Tibial artery (tissue), 4 donors: ENCODE data around the gene NEDD4L.

Experiments
- DNase-seq, 2 donors: peaks; one replicate each; pipeline ENCODE4 v3.0.0-alpha.2; 2019
- H3K27ac ChIP-seq, 2 donors: fragments of 200-600 bp; sonication (generic) in 1 of 2; 1 replicate in 1 of 2; 2 replicates in 1 of 2; pipeline ENCODE4 v1.5.1; 2018 to 2019; ENCODE audit warnings: mild to moderate bottlenecking in 1 of 2
- H3K27me3 ChIP-seq, 2 donors: fragments of 200-600 bp; sonication (generic) in 1 of 2; one replicate each; pipeline versions ENCODE4 v1.5.1 to v1.6.0; 2016 to 2019
- H3K36me3 ChIP-seq, 3 donors: fragments of 200-600 bp; sonication (generic) in 2 of 3; one replicate each; pipeline ENCODE4 v1.5.1; 2016 to 2019; ENCODE audit warnings: mild to moderate bottlenecking in 2 of 3
- H3K4me1 ChIP-seq, 4 donors: fragments of 200-600 bp; sonication (generic) in 2 of 4; 1 replicate in 3 of 4; 2 replicates in 1 of 4; pipeline ENCODE4 v1.5.1; 2016 to 2019
- H3K4me3 ChIP-seq, 2 donors: fragments of 200-600 bp; sonication (generic) in 1 of 2; 1 replicate in 1 of 2; 2 replicates in 1 of 2; pipeline ENCODE4 v1.5.1; 2018 to 2019; ENCODE audit warnings: mild to moderate bottlenecking in 2 of 2
- H3K9me3 ChIP-seq, 3 donors: fragments of 200-600 bp; sonication (generic) in 1 of 3; one replicate each; pipeline ENCODE4 v1.5.1; 2016 to 2019
- CTCF ChIP-seq, 2 experiments: fragments of 200-600 bp in 1 of 2; fragments of 450-650 bp in 1 of 2; IDR thresholded peaks; one replicate each; pipeline ENCODE4 v1.5.1; 2017 to 2019; ENCODE audit warnings: antibody characterized with exemption in 2 of 2, mild to moderate bottlenecking in 1 of 2, moderate library complexity in 1 of 2
- intact Hi-C: fragments of 100-400 bp; cut with DNase I; formaldehyde crosslinking; loops from one replicate; pipeline ENCODE4 v1.15.0; 2023; ENCODE audit warnings: low total_unique reads

The NEDD4L gene

GRCh38 chr18:58195278-58195765 is 151.3 kb downstream of the NEDD4L start:
- Histone ChIP-seq H3K27ac (no peak overlapping the region), H3K4me1 (peaks cover 0 to 7% (median 1%) of the 10 kb centered on the region in 4 donors)
- DNase-seq, result no peak

GRCh38 chr18:58196164-58196563 is 152.1 kb downstream of the NEDD4L start:
- DNase-seq, result no peak
- Histone ChIP-seq H3K9me3 (no peaks in the 10 kb centered on the region), H3K4me1 (peaks cover 0 to 7% (median 1%) of the 10 kb centered on the region in 4 donors), H3K27ac (no peak overlapping the region), H3K36me3 (no peaks in the 10 kb centered on the region), H3K4me3 (no peak overlapping the region), H3K27me3 (peaks cover 0 to 5% of the 10 kb centered on the region in 2 donors)
- TF ChIP-seq CTCF (IDR thresholded peaks at IDR 0.05), result no peak
- intact Hi-C loops, result no loop called here

More at GRCh38 chr18:58195278-58195765, 151.3 kb downstream of the NEDD4L start:
- H3K9me3 ChIP-seq, result no peaks in the 10 kb centered on the region
- intact Hi-C loops, result no loop called here
- H3K36me3 ChIP-seq, result no peaks in the 10 kb centered on the region
- peaks cover 0 to 5% of the 10 kb centered on the region in 2 donors for H3K27me3 ChIP-seq
- peak overlapping the region; percentile 9 to 14 for H3K4me3 ChIP-seq
- no peak for TF ChIP-seq CTCF (IDR thresholded peaks at IDR 0.05)

- Histone ChIP-seq H3K4me3 (no peak overlapping the region), H3K27ac (no peak overlapping the region), H3K9me3 (no peaks in the 10 kb centered on the region), H3K27me3 (peaks cover 0 to 5% of the 10 kb centered on the region in 2 donors), H3K4me1 (peaks cover 0 to 7% (median 1%) of the 10 kb centered on the region in 4 donors), H3K36me3 (no peaks in the 10 kb centered on the region)
- DNase-seq, result no peak
- intact Hi-C loops, result no loop called here
- TF ChIP-seq CTCF (IDR thresholded peaks at IDR 0.05), result no peak
Observed at GRCh38 chr18:58196881-58197872, 153.2 kb downstream of the NEDD4L start.

GRCh38 chr18:58201268-58201667 is 157.2 kb downstream of the NEDD4L start:
- Histone ChIP-seq H3K27me3 (no peaks in the 10 kb centered on the region), H3K4me1 (no peaks in the 10 kb centered on the region), H3K27ac (no peak overlapping the region), H3K9me3 (no peaks in the 10 kb centered on the region), H3K36me3 (no peaks in the 10 kb centered on the region), H3K4me3 (no peak overlapping the region)
- no peak for DNase-seq
- no peak for TF ChIP-seq CTCF (IDR thresholded peaks at IDR 0.05)
- intact Hi-C loops, result no loop called here

- Histone ChIP-seq H3K9me3 (no peaks in the 10 kb centered on the region), H3K4me3 (no peak overlapping the region), H3K4me1 (no peaks in the 10 kb centered on the region), H3K36me3 (no peaks in the 10 kb centered on the region), H3K27me3 (no peaks in the 10 kb centered on the region), H3K27ac (no peak overlapping the region)
- TF ChIP-seq CTCF (IDR thresholded peaks at IDR 0.05), result no peak
- intact Hi-C loops, result no loop called here
- no peak for DNase-seq
Observed at GRCh38 chr18:58201733-58202730, 158.0 kb downstream of the NEDD4L start.
